GM21447 (cell line): ENCODE results near the gene SIGLEC8.

ENCODE experiments used
- ATAC-seq: cut with Tn5 transposase; IDR thresholded peaks from one replicate; pipeline ENCODE4 v1.9.1; 2021; ENCODE audit not compliant: unreplicated experiment

The SIGLEC8 gene

GRCh38 chr19:51407511-51408131 is 50.6 kb downstream of the SIGLEC8 start:
- no peak for ATAC-seq

DNA sequence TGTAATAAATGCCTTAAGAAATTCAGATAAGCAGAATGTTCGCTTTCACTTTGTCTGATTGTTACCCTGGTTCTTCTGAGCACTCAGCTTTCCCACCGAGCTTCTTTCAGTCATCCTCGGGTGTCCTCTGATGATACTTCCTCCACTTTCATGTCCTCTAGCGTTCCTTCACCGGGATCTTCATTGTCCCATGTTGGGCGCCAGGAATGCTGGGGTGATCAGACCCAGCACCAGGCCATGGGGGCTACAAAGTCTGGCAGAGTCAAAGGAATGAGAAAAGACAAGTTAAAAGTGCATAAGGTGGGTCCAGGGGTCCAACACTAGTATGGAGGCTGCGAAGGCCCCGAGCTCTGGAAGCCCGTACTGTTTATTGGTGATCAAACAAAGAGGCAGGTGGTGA is 56.1 kb downstream of the SIGLEC8 start:
- no peak for ATAC-seq
